Pancreas (tissue), 10 donors: Measurements from ENCODE around the gene FBRS. TPM values are rescaled to one million over a fixed set of nuclear protein-coding genes. Genes with fewer than 3 reads are reported as not detected.
"Not testable (repeated sequence)": the region's sequence is repeated elsewhere in the genome, so short reads cannot be mapped to it uniquely, and the experiment has no call there.

ENCODE experiments used
- ATAC-seq, 4 donors: fragments of 200-7000 bp; cut with Tn5 transposase; one replicate each; pipeline versions ENCODE4 v1.8.0 to v1.9.1; 2020; ENCODE audit warnings: mild to moderate bottlenecking in 4 of 4, moderate library complexity in 4 of 4
- DNase-seq, 6 donors: peaks; one replicate each; pipeline ENCODE4 v3.0.0-alpha.2; 2020
- FAIRE-seq: peaks from 2 replicates; lab custom pipeline; 2012; peaks lifted over from hg19 to GRCh38; lab: Jason Lieb, UNC
- H3K27ac ChIP-seq, 4 donors: fragments of 200-600 bp; sonication (generic); 1 replicate in 3 of 4; 2 replicates in 1 of 4; pipeline versions ENCODE4 v1.5.0 to v1.8.0; 2020
- H3K27me3 ChIP-seq, 4 donors: fragments of 200-600 bp; one replicate each; pipeline ENCODE4 v1.8.0; 2021
- H3K36me3 ChIP-seq, 3 donors: fragments of 200-600 bp; sonication (generic) in 1 of 3; one replicate each; pipeline versions ENCODE4 v1.5.0 to v1.8.0; 2020 to 2021
- H3K4me1 ChIP-seq, 3 donors: fragments of 200-600 bp; one replicate each; pipeline ENCODE4 v1.8.0; 2021
- H3K4me3 ChIP-seq, 4 donors: fragments of 200-600 bp; sonication (generic) in 2 of 4; one replicate each; pipeline versions ENCODE4 v1.5.0 to v1.8.0; 2020 to 2021
- H3K9me3 ChIP-seq, 4 donors: fragments of 200-600 bp; one replicate each; pipeline ENCODE4 v1.8.0; 2021
- WGBS, 2 donors: extraction: QIAGEN DNeasy Blood & Tissue Kit; methylation state at CpG; one replicate each; pipeline ENCODE4 v1.1.7; 2013; 5-methylcytosine and 5-hydroxymethylcytosine counted together
- intact Hi-C, 3 donors: fragments of 100-400 bp; cut with DNase I; formaldehyde crosslinking; loops; one replicate each; pipeline versions ENCODE4 v1.11.1 to v1.14.2; 2022
- polyA plus RNA-seq, 2 donors: library from polyadenylated mRNA; stranded (reverse); fragments of 200-250 nt; gene quantifications; one replicate each; pipeline ENCODE4 v1.2.3, GENCODE V29; 2013
- total RNA-seq, 6 donors: library from RNA; stranded (reverse); fragmentation: NEBNext Ultra II Directional in 4 of 6; extraction: Animal tissue kit (Norgen Biotek cat#: 25700) in 4 of 6; gene quantifications; one replicate each; pipeline versions ENCODE4 v1.2.1 to v1.2.4, GENCODE V29; 2021 to 2023
- TF ChIP-seq, protein P1 (sequence below), 4 donors: fragments of 200-600 bp; sonication (generic) in 3 of 4; IDR thresholded peaks; one replicate each; pipeline versions ENCODE4 v1.5.0 to v1.8.0; 2021; ENCODE audit warnings: antibody characterized with exemption in 4 of 4
- donor health status: healthy with polysubstance abuse.
- donor health status: DM: no; HTN: no; CAD: no; lungs with moderate emphysema.
- donor health status: DM: no; HTN: no; CAD: no.
- donor health status: control.
- donor health status: control.
- donor health status: Bipolar disorder and iron deficiency.
- donor health status: DM: yes; HTN: yes; CAD: no.
- donor health status: DM: no; HTN: no; CAD: no.
- donor health status: DM: no; HTN: no; CAD: no.
- donor health status: DM: yes; HTN: yes; CAD: no.

FBRS gene
- total and polyA plus RNA-seq, 8 donors = 16.1 to 60.0 (median 24.8) TPM

DNA sequence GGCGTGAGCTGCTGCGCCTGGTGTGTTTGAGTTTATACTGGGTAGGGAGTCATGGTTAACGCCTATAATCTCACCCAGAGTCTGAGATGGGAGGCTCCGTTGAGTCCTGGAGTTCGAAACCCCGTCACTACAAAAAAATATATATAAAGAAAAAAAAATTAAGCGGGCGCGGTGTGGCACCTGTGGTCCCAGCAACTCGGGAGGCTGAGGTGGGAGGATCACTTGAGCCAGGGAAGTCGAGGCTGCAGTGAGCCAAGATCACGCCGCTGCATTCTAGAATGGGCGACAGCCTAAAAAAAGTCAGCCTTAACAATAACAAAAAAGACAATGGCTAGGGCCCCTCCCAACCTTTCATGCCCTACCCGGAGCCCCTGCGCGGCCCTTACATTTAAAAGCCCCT is 24.7 kb upstream of the FBRS start:
- Histone ChIP-seq H3K27ac (peak overlapping the region; percentile 75 to 95 (median 82)), H3K4me1 (peaks cover 0 to 7% (median 4%) of the 10 kb centered on the region in 3 donors), H3K4me3 (peak overlapping the region; percentile 12 to 59 (median 44)), H3K36me3 (no peaks in the 10 kb centered on the region), H3K9me3 (no peaks in the 10 kb centered on the region), H3K27me3 (no peaks in the 10 kb centered on the region)
- ATAC-seq (no peak), DNase-seq (peak in 1 of 6 donors; percentile 18), FAIRE-seq (no peak)
- TF ChIP-seq, protein P1, sequence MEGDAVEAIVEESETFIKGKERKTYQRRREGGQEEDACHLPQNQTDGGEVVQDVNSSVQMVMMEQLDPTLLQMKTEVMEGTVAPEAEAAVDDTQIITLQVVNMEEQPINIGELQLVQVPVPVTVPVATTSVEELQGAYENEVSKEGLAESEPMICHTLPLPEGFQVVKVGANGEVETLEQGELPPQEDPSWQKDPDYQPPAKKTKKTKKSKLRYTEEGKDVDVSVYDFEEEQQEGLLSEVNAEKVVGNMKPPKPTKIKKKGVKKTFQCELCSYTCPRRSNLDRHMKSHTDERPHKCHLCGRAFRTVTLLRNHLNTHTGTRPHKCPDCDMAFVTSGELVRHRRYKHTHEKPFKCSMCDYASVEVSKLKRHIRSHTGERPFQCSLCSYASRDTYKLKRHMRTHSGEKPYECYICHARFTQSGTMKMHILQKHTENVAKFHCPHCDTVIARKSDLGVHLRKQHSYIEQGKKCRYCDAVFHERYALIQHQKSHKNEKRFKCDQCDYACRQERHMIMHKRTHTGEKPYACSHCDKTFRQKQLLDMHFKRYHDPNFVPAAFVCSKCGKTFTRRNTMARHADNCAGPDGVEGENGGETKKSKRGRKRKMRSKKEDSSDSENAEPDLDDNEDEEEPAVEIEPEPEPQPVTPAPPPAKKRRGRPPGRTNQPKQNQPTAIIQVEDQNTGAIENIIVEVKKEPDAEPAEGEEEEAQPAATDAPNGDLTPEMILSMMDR (IDR thresholded peaks at IDR 0.05) = no peak
- WGBS, 2 donors = 80 to 83% methylated on average over 17 of the region's 17 CpGs
- intact Hi-C loops = no loop called here

DNA sequence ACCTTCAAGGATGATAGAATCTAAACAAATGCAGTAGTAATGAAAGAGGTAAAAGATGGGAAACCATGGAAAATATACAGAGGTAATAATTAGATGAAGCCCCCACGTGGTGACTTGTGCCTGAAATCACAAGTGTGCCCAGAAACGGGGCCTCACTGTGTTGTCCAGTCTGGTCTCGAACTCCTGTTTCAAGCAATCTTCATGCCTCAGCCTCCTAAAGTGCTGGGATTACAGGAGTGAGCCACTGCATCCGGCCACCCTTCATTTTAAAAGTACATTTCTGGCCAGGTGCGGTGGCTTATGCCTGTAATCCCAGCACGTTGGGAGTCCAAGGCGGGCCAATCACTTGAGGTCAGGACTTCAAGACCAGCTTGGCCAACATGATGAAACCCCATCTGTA is 21.6 kb upstream of the FBRS start:
- DNase-seq = peak in 1 of 6 donors; percentile 11
- intact Hi-C loops = no loop called here
- ATAC-seq = no peak
- no peaks in the 10 kb centered on the region for H3K27me3 ChIP-seq
- WGBS, 2 donors = 91 to 92% methylated on average over 7 of the region's 7 CpGs
- peaks cover 0 to 7% (median 4%) of the 10 kb centered on the region in 3 donors for H3K4me1 ChIP-seq
- H3K27ac ChIP-seq = no peak overlapping the region
- no peaks in the 10 kb centered on the region for H3K36me3 ChIP-seq
- H3K9me3 ChIP-seq = no peaks in the 10 kb centered on the region
- TF ChIP-seq, protein P1 (IDR thresholded peaks at IDR 0.05) = no peak
- H3K4me3 ChIP-seq = no peak overlapping the region
- FAIRE-seq = no peak

DNA sequence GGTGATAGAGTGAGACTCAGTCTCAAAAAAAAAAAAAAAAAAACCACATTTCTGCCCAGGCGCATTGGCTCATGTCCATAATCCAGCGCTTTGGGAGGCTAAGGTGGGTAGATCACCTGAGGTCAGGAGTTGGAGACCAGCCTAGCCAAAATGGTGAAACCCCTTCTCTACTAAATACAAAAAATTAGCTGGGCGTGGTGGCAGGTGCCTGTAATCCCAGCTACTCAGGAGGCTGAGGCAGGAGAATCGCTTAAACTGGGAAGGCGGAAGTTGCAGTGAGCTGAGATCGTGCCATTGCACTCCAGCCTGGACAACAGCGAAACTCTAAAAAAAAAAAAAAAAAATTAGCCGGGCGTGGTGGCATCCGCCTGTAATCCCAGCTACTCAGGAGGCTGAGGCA is 21.1 kb upstream of the FBRS start:
- intact Hi-C loops, H3K36me3 ChIP-seq, H3K27ac ChIP-seq, H3K4me1 ChIP-seq, H3K9me3 ChIP-seq, H3K4me3 ChIP-seq, FAIRE-seq, ATAC-seq, DNase-seq, H3K27me3 ChIP-seq: not testable (repeated sequence)
- WGBS, 2 donors = 90 to 94% methylated on average over 10 of the region's 10 CpGs

DNA sequence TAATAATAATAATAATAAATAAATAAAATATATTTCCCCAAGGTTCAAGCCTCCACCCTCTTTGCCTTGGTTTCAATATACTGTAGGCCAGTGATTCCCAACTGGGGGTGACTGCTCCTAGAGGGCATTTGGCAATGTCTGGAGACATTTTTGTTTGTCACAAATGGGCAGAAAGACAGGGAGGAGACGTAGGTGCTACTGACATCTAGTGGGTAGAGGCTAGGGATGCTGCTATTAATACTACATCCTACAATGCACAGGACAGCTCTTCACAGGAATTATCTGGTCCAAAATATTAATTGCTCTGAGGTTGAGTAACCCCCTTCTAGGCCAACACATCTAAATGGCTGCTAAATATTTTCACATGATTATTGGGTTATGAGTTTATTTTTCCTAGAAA is 20.3 kb upstream of the FBRS start:
- Histone ChIP-seq H3K9me3 (no peaks in the 10 kb centered on the region), H3K36me3 (no peaks in the 10 kb centered on the region), H3K27ac (no peak overlapping the region), H3K4me3 (no peak overlapping the region), H3K4me1 (peaks cover 0 to 7% (median 4%) of the 10 kb centered on the region in 3 donors), H3K27me3 (no peaks in the 10 kb centered on the region)
- TF ChIP-seq, protein P1 (IDR thresholded peaks at IDR 0.05) = no peak
- intact Hi-C loops = no loop called here
- DNase-seq (no peak), FAIRE-seq (no peak), ATAC-seq (no peak)
- WGBS, 2 donors = 6 to 7% methylated on average over 1 of the region's 1 CpG

DNA sequence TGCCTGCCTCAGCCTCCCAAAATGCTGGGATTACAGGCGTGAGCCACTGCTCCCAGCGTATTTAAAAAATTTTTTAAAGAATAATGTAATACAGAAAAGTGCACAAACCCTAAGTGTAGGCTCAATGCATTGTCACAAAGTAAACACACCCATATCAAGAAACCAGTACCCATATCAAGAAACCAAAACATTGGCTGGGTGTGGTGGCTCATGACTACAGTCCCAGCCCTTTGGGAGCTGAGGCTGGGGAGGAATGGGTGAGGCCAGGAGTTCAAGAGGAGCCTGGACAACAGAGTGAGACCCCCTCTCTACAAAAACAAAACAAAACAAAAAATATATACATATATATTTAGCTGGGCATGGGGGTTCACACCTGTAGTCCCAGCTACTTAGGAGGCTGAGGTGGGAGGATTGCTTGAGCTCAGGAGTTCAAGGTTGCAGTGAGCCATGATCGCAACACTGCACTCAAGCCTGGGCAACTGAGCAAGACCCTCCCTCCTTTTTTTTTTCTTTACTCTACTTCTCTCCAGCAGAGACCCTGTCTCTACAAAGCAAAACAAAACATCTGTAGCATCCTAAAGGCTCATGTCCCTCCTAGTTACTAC is 16.8 kb upstream of the FBRS start:
- ATAC-seq (peak in 1 of 4 donors; percentile 55), DNase-seq (no peak)
- 60 to 68% methylated on average over 3 of the region's 3 CpGs for WGBS, 2 donors

More for the DNA sequence above, 16.8 kb upstream of the FBRS start:
- H3K4me1 ChIP-seq = no peaks in the 10 kb centered on the region
- H3K27ac ChIP-seq = no peak overlapping the region
- H3K9me3 ChIP-seq = no peaks in the 10 kb centered on the region
- no peak for FAIRE-seq
- H3K36me3 ChIP-seq = no peaks in the 10 kb centered on the region
- H3K4me3 ChIP-seq = no peak overlapping the region
- intact Hi-C loops = no loop called here
- H3K27me3 ChIP-seq = no peaks in the 10 kb centered on the region
- TF ChIP-seq, protein P1 (IDR thresholded peaks at IDR 0.05) = no peak
